HG03097 (cell line): ENCODE data around the gene LCN12.

Source experiments
- ATAC-seq: cut with Tn5 transposase; IDR thresholded peaks from one replicate; pipeline ENCODE4 v1.9.1; 2021; ENCODE audit not compliant: unreplicated experiment, low FRiP score

Gene LCN12

GRCh38 chr9:136971746-136972145 lies 19.7 kb downstream of the LCN12 start:
- ATAC-seq: no peak

- no peak for ATAC-seq
Observed at GRCh38 chr9:136972335-136972734, 20.3 kb downstream of the LCN12 start.

GRCh38 chr9:136972743-136973142 lies 20.7 kb downstream of the LCN12 start:
- ATAC-seq: no peak

- ATAC-seq: no peak
Observed at GRCh38 chr9:136973618-136974617, 21.8 kb downstream of the LCN12 start.

- ATAC-seq: no peak
Observed at GRCh38 chr9:136974817-136975535, 22.9 kb downstream of the LCN12 start.

GRCh38 chr9:136975644-136976043 lies 23.6 kb downstream of the LCN12 start:
- no peak for ATAC-seq

- no peak for ATAC-seq
Observed at GRCh38 chr9:136977223-136977622, 25.1 kb downstream of the LCN12 start, which contains the start of gene PTGDS. Gene PTGDS, plus strand, starts transcription at chr9:136977504. Its CDS starts 75 bp downstream, at chr9:136977579.

GRCh38 chr9:136977649-136978072 lies 25.6 kb downstream of the LCN12 start:
- ATAC-seq: no peak

GRCh38 chr9:136978073-136978864 lies 26.2 kb downstream of the LCN12 start:
- no peak for ATAC-seq

- no peak for ATAC-seq
Observed at GRCh38 chr9:136978865-136979544, 26.9 kb downstream of the LCN12 start.

- no peak for ATAC-seq
Observed at GRCh38 chr9:136979769-136980587, 27.9 kb downstream of the LCN12 start.

- ATAC-seq: no peak
Observed at GRCh38 chr9:136980669-136981478, 28.8 kb downstream of the LCN12 start.

- no peak for ATAC-seq
Observed at GRCh38 chr9:136981588-136982231, 29.6 kb downstream of the LCN12 start.

GRCh38 chr9:136982232-136983051 lies 30.4 kb downstream of the LCN12 start, which contains the start of gene LCNL1:
Gene LCNL1, plus strand, starts transcription at chr9:136982993. Its CDS starts 594 bp downstream, at chr9:136983587.
- ATAC-seq: no peak

- no peak for ATAC-seq
Observed at GRCh38 chr9:136983167-136983566, 31.1 kb downstream of the LCN12 start.

GRCh38 chr9:136983656-136984314 lies 31.7 kb downstream of the LCN12 start:
- no peak for ATAC-seq
